ENCODE measurements around the gene CSF1R. TPM values are rescaled to one million over a fixed set of nuclear protein-coding genes. Genes with fewer than 3 reads are reported as not detected.

The CSF1R gene
- total and polyA plus RNA-seq, 2 of the 8 experiments (the other 6 are each of a cell fraction or from before 2014, with no cell fraction given): 0.12 TPM; not detected in 1

DNA sequence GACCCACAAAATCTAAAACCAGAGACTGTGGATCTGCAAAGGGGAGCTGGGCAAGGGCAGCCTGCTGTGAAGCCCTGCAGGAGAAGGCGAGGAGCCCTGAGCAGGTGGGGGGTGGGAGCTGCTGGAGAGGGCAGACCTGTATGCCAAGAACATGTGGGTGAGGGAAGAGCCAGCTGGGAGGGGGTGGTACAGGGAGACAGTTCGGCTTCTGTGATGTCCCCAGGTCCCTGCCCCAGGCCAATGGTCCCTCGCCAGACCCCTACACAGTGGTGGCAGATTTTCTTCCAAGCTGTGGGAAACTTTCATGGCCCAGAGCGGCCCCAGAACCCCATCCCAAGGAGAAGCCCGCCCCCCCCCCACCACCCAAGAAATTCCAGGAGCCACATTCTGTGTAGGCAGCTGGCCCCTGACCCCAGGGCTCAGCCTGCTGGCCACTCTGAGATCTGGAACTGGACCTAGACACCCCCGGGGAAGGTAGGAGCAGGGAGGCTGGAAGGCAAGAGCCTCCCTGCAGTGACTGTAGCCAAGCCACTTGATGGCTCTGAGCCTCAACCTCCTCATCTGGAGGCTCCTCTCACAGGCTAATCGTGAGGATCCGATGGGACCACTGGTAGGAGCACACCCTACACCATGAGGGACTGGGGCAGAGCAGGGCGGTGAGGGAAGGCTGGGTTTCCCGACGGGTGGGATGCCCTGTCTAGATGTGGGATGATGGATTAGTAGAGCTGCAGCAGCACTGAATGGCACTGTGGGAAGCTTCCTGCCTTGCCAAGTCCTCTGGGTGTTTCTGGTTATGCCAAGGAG is 22.6 kb upstream of the CSF1R start:
- H3K23me2 ChIP-seq (ENCODE audit: low read depth, low read length): no peaks in the 10 kb centered on the region
- H2BK15ac ChIP-seq (ENCODE audit: low read length): no peak overlapping the region
- H3K9ac ChIP-seq (replicated peaks in 1 of 4; ENCODE audit: extremely low read depth in 1 of 4, low read depth in 3 of 4, low read length in 3 of 4): no peak overlapping the region
- H3K27me3 ChIP-seq (replicated peaks in 1 of 4; ENCODE audit: control insufficient read depth in 3 of 4, extremely low read depth in 1 of 4, insufficient read depth in 3 of 4, low read length in 3 of 4): no peaks in the 10 kb centered on the region
- no peaks in the 10 kb centered on the region for H3K36me3 ChIP-seq (ENCODE audit: control insufficient read depth in 2 of 4, insufficient read depth in 4 of 4, low read length in 3 of 4)
- H3K79me1 ChIP-seq (ENCODE audit: low read depth, low read length): no peaks in the 10 kb centered on the region; the same call in 1 of the 2 replicates
- POLR2A ChIA-PET (ENCODE audit: partially characterized antibody): no interaction called here
- H3K4me3 ChIP-seq (ENCODE audit: extremely low read depth in 1 of 4, insufficient read depth in 2 of 4, low read depth in 3 of 4, low read length in 4 of 4): no peak overlapping the region
- no peak overlapping the region for H2BK120ac ChIP-seq (replicated peaks; ENCODE audit: low read depth, low read length)
- no peak overlapping the region for H4K8ac ChIP-seq (ENCODE audit: extremely low read depth, insufficient read depth, low read length)
- H2BK20ac ChIP-seq (ENCODE audit: low read length): no peak overlapping the region
- DNase-seq (ENCODE audit: low read depth in 1 of 2, low spot score in 2 of 2) (no peak), FAIRE-seq (no peak)
- CTCF ChIA-PET (ENCODE audit: partially characterized antibody): interaction anchor here (0.6 to 4.6 kb wide), 18 partner anchors 10 to 146 kb away, joined by 3 to 28 read pairs (median 4); partner anchors contain the start of gene CSF1R
- no peaks in the 10 kb centered on the region for H4K20me1 ChIP-seq (replicated peaks in 1 of 2; ENCODE audit: control insufficient read depth in 1 of 2, insufficient read depth in 2 of 2, low read length in 2 of 2)
- H2AFZ ChIP-seq (ENCODE audit: low read length): no peak overlapping the region
- H3K4me2 ChIP-seq (ENCODE audit: insufficient read depth in 1 of 2, low read depth in 2 of 2, low read length in 2 of 2): no peak overlapping the region
- H2BK12ac ChIP-seq (ENCODE audit: low read depth, low read length): no peak overlapping the region
- H3K4me1 ChIP-seq (replicated peaks in 1 of 4; ENCODE audit: control insufficient read depth in 3 of 4, insufficient read depth in 4 of 4, low read length in 3 of 4): peaks cover 0 to 10% (median 2%) of the 10 kb centered on the region in 4 experiments; a peak in 3 of 7 replicates
- H3K4ac ChIP-seq (replicated peaks; ENCODE audit: insufficient read length, low read depth, low read length): no peak overlapping the region
- no peaks in the 10 kb centered on the region for H3K79me2 ChIP-seq (ENCODE audit: control insufficient read depth in 1 of 2, insufficient read depth in 2 of 2, low read length in 2 of 2)
- H4K91ac ChIP-seq (replicated peaks; ENCODE audit: insufficient read length, low read length): no peak overlapping the region
- H3K18ac ChIP-seq (ENCODE audit: extremely low read depth, low read length): no peak overlapping the region
- H2AK5ac ChIP-seq (ENCODE audit: low read depth, low read length): no peak overlapping the region
- WGBS, 2 experiments (ENCODE audit: extremely low coverage in 1 of 2, insufficient coverage in 1 of 2, insufficient read length in 1 of 2, insufficient replicate concordance in 2 of 2, low coverage in 1 of 2, low lambda C conversion rate in 2 of 2, missing lambda C conversion rate in 1 of 2): 92% methylated on average over 10 of the region's 11 CpGs; no CpG with 5 or more reads in 1 of the 2 experiments
- no peak overlapping the region for H3K14ac ChIP-seq (ENCODE audit: insufficient read length)
- no peak overlapping the region for H3K27ac ChIP-seq (ENCODE audit: low read depth, low read length)
- H2BK5ac ChIP-seq (ENCODE audit: low read depth, low read length): no peak overlapping the region
- TF ChIP-seq FOSL1 (IDR thresholded peaks at IDR 0.05; ENCODE audit: insufficient read depth, low read depth, low read length) (no peak), SP4 (IDR thresholded peaks at IDR 0.05; ENCODE audit: low read length) (no peak), SUZ12 (IDR thresholded peaks at IDR 0.05; ENCODE audit: low read length) (no peak), SP1 (IDR thresholded peaks at IDR 0.05; ENCODE audit: low read depth, low read length) (no peak), BRCA1 (IDR thresholded peaks at IDR 0.05; ENCODE audit: low read depth, low read length) (no peak)
- no peak overlapping the region for H3K23ac ChIP-seq (ENCODE audit: insufficient read length)
- no peaks in the 10 kb centered on the region for H3K9me3 ChIP-seq (ENCODE audit: insufficient read depth in 2 of 2, low read depth in 1 of 2, low read length in 1 of 2)
- H4K5ac ChIP-seq (ENCODE audit: insufficient read length, low read depth, low read length): no peak overlapping the region
- H3K56ac ChIP-seq (replicated peaks; ENCODE audit: insufficient read length, low read depth, low read length): no peak overlapping the region
